Calu3 (cell line): ENCODE data around the gene HAO1. TPM values are rescaled to one million over a fixed set of nuclear protein-coding genes. Genes with fewer than 3 reads are reported as not detected.

ENCODE experiments used
- BruUV-seq: library from RNA; stranded (reverse); fragments of 400-500 nt; replicated peaks from 2 replicates; lab custom pipeline; 2021; lab: Mats Ljungman, UMichigan
- CTCF ChIA-PET: fragments of 300-600 bp; sonication (Branson Sonifier 250); formaldehyde crosslinking; loops from one replicate; lab custom pipeline; 2022; ENCODE audit warnings: antibody characterized with exemption; lab: Charles Lee
- DNase-seq: peaks from one replicate; pipeline ENCODE4 v3.0.0; 2022
- H3K27ac Mint-ChIP-seq: one replicate; pipeline ENCODE4 v1.8.0; 2022; ENCODE audit warnings: mixed read lengths; ENCODE audit not compliant: unreplicated experiment
- H3K27me3 Mint-ChIP-seq: one replicate; pipeline ENCODE4 v1.8.0; 2022; ENCODE audit warnings: mixed read lengths; ENCODE audit not compliant: unreplicated experiment
- H3K36me3 Mint-ChIP-seq: one replicate; pipeline ENCODE4 v1.8.0; 2022; ENCODE audit warnings: mild to moderate bottlenecking, moderate library complexity, mixed read lengths; ENCODE audit not compliant: insufficient read depth, unreplicated experiment
- H3K4me1 Mint-ChIP-seq: one replicate; pipeline ENCODE4 v1.8.0; 2022; ENCODE audit warnings: mild to moderate bottlenecking, low read depth, mixed read lengths; ENCODE audit not compliant: unreplicated experiment
- H3K4me3 Mint-ChIP-seq: one replicate; pipeline ENCODE4 v1.8.0; 2022; ENCODE audit warnings: mild to moderate bottlenecking, low read depth, moderate library complexity, mixed read lengths; ENCODE audit not compliant: unreplicated experiment
- H3K9me3 Mint-ChIP-seq: one replicate; pipeline ENCODE4 v1.8.0; 2022; ENCODE audit warnings: low read depth, mixed read lengths; ENCODE audit not compliant: unreplicated experiment
- CTCF ChIP-seq: fragments of 200-600 bp; IDR thresholded peaks from one replicate; pipeline ENCODE4 v1.8.0; 2022; ENCODE audit warnings: antibody characterized with exemption; ENCODE audit not compliant: unreplicated experiment
- intact Hi-C: fragments of 100-400 bp; cut with micrococcal nuclease; formaldehyde crosslinking; loops from one replicate; pipeline ENCODE4 v1.10.0; 2022; ENCODE audit not compliant: unreplicated experiment
- total RNA-seq: library from RNA; stranded (reverse); gene quantifications from 2 replicates; pipeline ENCODE4 v1.2.3, GENCODE V29; 2022

Gene HAO1
- total RNA-seq, 1 experiment from 2014 or later, result not detected

GRCh38 chr20:7974785-7975435, 34.7 kb upstream of the HAO1 start:
- Mint-ChIP-seq H3K4me3 (no peak overlapping the region), H3K4me1 (no peaks in the 10 kb centered on the region), H3K36me3 (no peaks in the 10 kb centered on the region), H3K9me3 (no peaks in the 10 kb centered on the region), H3K27me3 (peaks cover 9% of the 10 kb centered on the region), H3K27ac (no peak overlapping the region)
- no peak for DNase-seq
- BruUV-seq, result no TSS peak
- no peak for TF ChIP-seq CTCF
- intact Hi-C loops, result no loop called here
- CTCF ChIA-PET, result no interaction called here

GRCh38 chr20:7971536-7972280, 31.4 kb upstream of the HAO1 start:
- Mint-ChIP-seq H3K4me1 (no peaks in the 10 kb centered on the region), H3K27ac (no peak overlapping the region), H3K27me3 (peaks cover 9% of the 10 kb centered on the region), H3K4me3 (no peak overlapping the region), H3K9me3 (no peaks in the 10 kb centered on the region), H3K36me3 (no peaks in the 10 kb centered on the region)
- no peak for DNase-seq
- BruUV-seq, result no TSS peak
- CTCF ChIA-PET, result interaction anchor here (0.8 kb wide), 1 partner anchor 9 kb away, joined by 3 read pairs; no protein-coding TSS in a partner anchor
- no peak for TF ChIP-seq CTCF
- intact Hi-C loops, result no loop called here

- intact Hi-C loops, result no loop called here
- BruUV-seq, result no TSS peak
- no peak for TF ChIP-seq CTCF
- Mint-ChIP-seq H3K9me3 (no peaks in the 10 kb centered on the region), H3K4me1 (no peaks in the 10 kb centered on the region), H3K4me3 (no peak overlapping the region), H3K27me3 (no peaks in the 10 kb centered on the region), H3K36me3 (no peaks in the 10 kb centered on the region), H3K27ac (no peak overlapping the region)
- DNase-seq, result no peak
- CTCF ChIA-PET, result no interaction called here
Measured at GRCh38 chr20:7967199-7967844, 27.1 kb upstream of the HAO1 start.

GRCh38 chr20:7966176-7966575, 25.9 kb upstream of the HAO1 start:
- Mint-ChIP-seq H3K4me3 (no peak overlapping the region), H3K36me3 (no peaks in the 10 kb centered on the region), H3K27ac (no peak overlapping the region), H3K4me1 (no peaks in the 10 kb centered on the region), H3K9me3 (no peaks in the 10 kb centered on the region), H3K27me3 (no peaks in the 10 kb centered on the region)
- no peak for DNase-seq
- CTCF ChIA-PET, result no interaction called here
- no peak for TF ChIP-seq CTCF
- BruUV-seq, result no TSS peak
- intact Hi-C loops, result no loop called here
